Measurements from ENCODE around the gene TIAM2. TPM values are rescaled to one million over a fixed set of nuclear protein-coding genes. Genes with fewer than 3 reads are reported as not detected.

TIAM2 gene
- total RNA-seq, 1 donor from 2014 or later = 21.1 TPM

DNA sequence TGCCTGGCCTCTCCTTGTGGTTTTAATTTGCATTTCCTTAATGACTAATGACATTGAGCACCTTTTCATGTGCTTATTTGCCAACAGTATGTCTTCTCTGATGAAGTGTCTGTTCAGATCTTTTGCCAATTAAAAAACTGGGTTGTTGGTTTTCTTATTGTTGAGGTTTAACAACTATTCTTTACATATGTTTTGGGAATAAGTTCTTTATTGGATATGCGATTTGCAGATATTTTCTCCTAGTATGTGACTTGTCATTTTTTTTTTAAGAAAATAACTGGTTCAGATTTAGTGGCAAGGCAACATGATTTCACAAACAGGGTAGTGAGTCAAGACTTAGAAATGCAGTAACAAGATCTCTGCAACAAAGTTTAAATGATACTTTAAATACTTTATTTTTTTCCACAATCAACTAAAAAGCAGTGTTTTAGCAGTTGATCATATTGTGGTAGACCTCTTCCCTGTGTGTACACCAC is 67.8 kb downstream of the TIAM2 start:
- Mint-ChIP-seq H3K27ac (ENCODE audit: unreplicated experiment) (no peak overlapping the region), H3K9me3 (ENCODE audit: unreplicated experiment) (no peaks in the 10 kb centered on the region), H3K4me3 (ENCODE audit: unreplicated experiment) (no peak overlapping the region), H3K36me3 (ENCODE audit: low read depth, unreplicated experiment) (no peaks in the 10 kb centered on the region), H3K27me3 (ENCODE audit: unreplicated experiment) (peaks cover 2% of the 10 kb centered on the region), H3K4me1 (ENCODE audit: unreplicated experiment) (peaks cover 8% of the 10 kb centered on the region)
- DNase-seq (ENCODE audit: low spot score) = no peak
- TF ChIP-seq, protein P1, sequence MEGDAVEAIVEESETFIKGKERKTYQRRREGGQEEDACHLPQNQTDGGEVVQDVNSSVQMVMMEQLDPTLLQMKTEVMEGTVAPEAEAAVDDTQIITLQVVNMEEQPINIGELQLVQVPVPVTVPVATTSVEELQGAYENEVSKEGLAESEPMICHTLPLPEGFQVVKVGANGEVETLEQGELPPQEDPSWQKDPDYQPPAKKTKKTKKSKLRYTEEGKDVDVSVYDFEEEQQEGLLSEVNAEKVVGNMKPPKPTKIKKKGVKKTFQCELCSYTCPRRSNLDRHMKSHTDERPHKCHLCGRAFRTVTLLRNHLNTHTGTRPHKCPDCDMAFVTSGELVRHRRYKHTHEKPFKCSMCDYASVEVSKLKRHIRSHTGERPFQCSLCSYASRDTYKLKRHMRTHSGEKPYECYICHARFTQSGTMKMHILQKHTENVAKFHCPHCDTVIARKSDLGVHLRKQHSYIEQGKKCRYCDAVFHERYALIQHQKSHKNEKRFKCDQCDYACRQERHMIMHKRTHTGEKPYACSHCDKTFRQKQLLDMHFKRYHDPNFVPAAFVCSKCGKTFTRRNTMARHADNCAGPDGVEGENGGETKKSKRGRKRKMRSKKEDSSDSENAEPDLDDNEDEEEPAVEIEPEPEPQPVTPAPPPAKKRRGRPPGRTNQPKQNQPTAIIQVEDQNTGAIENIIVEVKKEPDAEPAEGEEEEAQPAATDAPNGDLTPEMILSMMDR (IDR thresholded peaks at IDR 0.05; ENCODE audit: unreplicated experiment) = no peak

- peaks cover 6% of the 10 kb centered on the region for H3K27me3 Mint-ChIP-seq (ENCODE audit: unreplicated experiment)
- no peak overlapping the region for H3K4me3 Mint-ChIP-seq (ENCODE audit: unreplicated experiment)
- no peaks in the 10 kb centered on the region for H3K36me3 Mint-ChIP-seq (ENCODE audit: low read depth, unreplicated experiment)
- no peaks in the 10 kb centered on the region for H3K9me3 Mint-ChIP-seq (ENCODE audit: unreplicated experiment)
- TF ChIP-seq, protein P1 (IDR thresholded peaks at IDR 0.05; ENCODE audit: unreplicated experiment) = no peak
- no peak overlapping the region for H3K27ac Mint-ChIP-seq (ENCODE audit: unreplicated experiment)
- no peak for DNase-seq (ENCODE audit: low spot score)
- H3K4me1 Mint-ChIP-seq (ENCODE audit: unreplicated experiment) = peaks cover 6% of the 10 kb centered on the region
Observed at GRCh38 chr6:155064303-155064702, 69.2 kb downstream of the TIAM2 start.

GRCh38 chr6:155066361-155066760 is 71.2 kb downstream of the TIAM2 start:
- no peaks in the 10 kb centered on the region for H3K36me3 Mint-ChIP-seq (ENCODE audit: low read depth, unreplicated experiment)
- H3K4me1 Mint-ChIP-seq (ENCODE audit: unreplicated experiment) = peaks cover 6% of the 10 kb centered on the region
- no peaks in the 10 kb centered on the region for H3K9me3 Mint-ChIP-seq (ENCODE audit: unreplicated experiment)
- H3K27me3 Mint-ChIP-seq (ENCODE audit: unreplicated experiment) = peaks cover 6% of the 10 kb centered on the region
- H3K4me3 Mint-ChIP-seq (ENCODE audit: unreplicated experiment) = no peak overlapping the region
- no peak overlapping the region for H3K27ac Mint-ChIP-seq (ENCODE audit: unreplicated experiment)
- TF ChIP-seq, protein P1 (IDR thresholded peaks at IDR 0.05; ENCODE audit: unreplicated experiment) = no peak
- DNase-seq (ENCODE audit: low spot score) = no peak

DNA sequence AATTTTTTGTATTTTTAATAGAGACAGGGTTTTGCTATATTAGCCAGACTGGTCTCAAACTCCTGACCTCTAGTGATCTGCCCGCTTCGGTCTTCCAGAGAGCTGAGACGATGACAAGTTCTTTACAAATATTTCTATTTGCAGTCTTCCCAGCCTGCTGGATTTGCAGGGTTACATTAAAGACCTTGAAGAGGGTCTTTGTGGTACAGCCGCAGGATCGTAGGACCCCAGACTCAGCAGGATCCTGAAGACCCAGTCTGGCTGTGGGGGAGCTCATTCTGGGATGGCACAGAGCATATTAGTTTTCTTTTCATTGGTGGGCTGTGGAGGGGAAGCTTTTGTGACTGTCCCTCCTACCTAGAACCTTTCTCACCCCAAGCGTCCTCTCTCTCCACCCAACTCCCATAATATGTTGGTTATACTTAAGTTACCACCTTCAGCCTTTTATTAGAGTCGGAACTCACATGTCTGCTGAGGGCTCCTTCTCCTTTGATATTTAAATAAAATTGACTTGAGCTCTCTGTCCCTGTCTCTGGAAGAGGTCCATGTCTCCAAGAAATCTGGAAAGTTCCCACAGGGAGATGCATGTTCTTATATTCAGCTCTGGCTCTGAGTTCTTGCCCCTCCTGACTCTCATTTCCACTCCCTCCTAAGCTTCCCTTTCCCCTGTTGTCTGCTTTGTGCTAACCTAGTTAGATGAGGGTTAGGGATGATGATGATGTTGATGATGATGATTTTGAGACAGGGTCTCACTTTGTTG is 72.0 kb downstream of the TIAM2 start:
- Mint-ChIP-seq H3K36me3 (ENCODE audit: low read depth, unreplicated experiment) (no peaks in the 10 kb centered on the region), H3K27ac (ENCODE audit: unreplicated experiment) (no peak overlapping the region)
- no peak for DNase-seq (ENCODE audit: low spot score)

More for the DNA sequence above, 72.0 kb downstream of the TIAM2 start:
- Mint-ChIP-seq H3K4me3 (ENCODE audit: unreplicated experiment) (no peak overlapping the region), H3K27me3 (ENCODE audit: unreplicated experiment) (peaks cover 6% of the 10 kb centered on the region), H3K9me3 (ENCODE audit: unreplicated experiment) (no peaks in the 10 kb centered on the region), H3K4me1 (ENCODE audit: unreplicated experiment) (peaks cover 6% of the 10 kb centered on the region)
- TF ChIP-seq, protein P1 (IDR thresholded peaks at IDR 0.05; ENCODE audit: unreplicated experiment) = no peak

All from endothelial cell (in vitro differentiated cells).